Measurements from ENCODE around the gene MLN.

Gene MLN, protein sequence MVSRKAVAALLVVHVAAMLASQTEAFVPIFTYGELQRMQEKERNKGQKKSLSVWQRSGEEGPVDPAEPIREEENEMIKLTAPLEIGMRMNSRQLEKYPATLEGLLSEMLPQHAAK

DNA sequence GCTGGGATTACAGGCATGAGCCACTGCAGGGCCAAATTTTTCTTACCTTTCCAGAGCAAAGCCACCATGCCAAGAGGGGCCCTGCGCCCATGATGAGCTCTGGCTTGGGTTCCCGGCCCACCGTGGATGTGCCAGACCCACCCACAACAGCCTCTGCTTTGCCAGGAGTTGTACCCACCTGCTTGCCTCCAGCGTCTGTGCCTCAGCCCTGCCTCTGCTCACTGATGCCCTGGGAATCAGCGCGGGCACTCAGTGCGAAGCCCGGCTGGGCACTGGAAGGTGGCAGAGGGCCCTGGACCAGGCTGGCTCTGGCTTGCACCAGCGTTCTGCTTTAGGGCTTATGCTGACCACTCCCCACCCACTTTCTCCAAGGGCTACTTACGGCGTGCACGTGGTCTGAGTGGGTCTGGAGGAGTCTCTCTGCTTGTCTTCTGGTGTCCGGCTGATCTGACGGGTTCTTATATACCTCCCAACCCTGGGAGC lies at the start of gene MLN:
Gene MLN, minus strand, starts transcription at position 433 of the 483 bp plus-strand sequence. CDS start 2,840 bp downstream, outside the sequence.
- H3K27ac Mint-ChIP-seq = no peak within 1 kb of the TSS
- H3K4me3 Mint-ChIP-seq = no peak within 1 kb of the TSS
- no peaks in the 10 kb centered on the region for H3K9me3 Mint-ChIP-seq
- DNase-seq (ENCODE audit: low spot score in 2 of 2) = no peak
- no peaks in the 10 kb centered on the region for H3K36me3 Mint-ChIP-seq
- no peak for ATAC-seq
- peaks cover 19% of the 10 kb centered on the region for H3K4me1 Mint-ChIP-seq

DNA sequence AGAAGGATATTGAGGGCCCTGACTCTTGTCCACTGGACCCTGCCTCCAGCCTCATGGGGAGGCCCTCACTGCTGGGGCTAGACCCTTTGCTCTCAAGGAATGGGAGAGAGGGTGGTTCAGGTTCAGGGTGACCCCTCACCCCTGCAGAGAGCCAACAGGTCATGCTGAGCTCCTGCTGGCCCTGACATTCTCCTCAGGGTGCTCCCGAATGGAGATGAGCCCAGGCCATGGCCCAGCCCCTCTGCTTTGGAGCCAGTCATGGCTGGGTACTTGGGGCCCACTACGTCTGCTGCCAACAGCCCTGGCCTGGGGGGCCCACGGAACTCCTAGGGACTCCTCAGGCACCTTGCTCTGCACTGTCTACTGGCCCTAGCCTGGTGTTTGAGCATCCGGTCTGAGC lies 49.2 kb upstream of the MLN start:
- no peak overlapping the region for H3K27ac Mint-ChIP-seq
- DNase-seq (ENCODE audit: low spot score in 2 of 2) (no peak), ATAC-seq (no peak)
- no peak overlapping the region for H3K4me3 Mint-ChIP-seq
- H3K9me3 Mint-ChIP-seq = no peaks in the 10 kb centered on the region
- H3K4me1 Mint-ChIP-seq = peaks cover 38% of the 10 kb centered on the region
- no peaks in the 10 kb centered on the region for H3K36me3 Mint-ChIP-seq

DNA sequence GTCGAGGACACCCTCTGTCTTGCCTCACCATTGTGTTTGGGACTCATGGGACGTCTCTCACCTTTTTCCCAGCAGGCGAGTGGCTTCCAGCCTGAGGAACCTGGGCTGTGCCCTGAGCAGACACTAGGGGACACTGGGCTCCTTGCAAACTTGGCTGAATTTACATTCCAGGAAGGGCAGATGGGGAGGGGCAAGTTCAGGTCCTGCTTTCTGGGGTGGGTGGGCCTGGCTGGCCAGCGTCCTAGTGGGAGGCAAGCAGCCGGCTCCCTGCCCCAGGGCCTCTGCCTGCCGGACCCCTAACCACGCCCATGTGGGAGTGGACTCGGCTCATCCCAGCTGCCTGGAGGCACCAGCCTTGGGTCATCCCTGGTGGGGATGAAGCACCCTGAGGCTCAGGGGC lies 48.2 kb upstream of the MLN start:
- H3K27ac Mint-ChIP-seq = no peak overlapping the region
- no peak overlapping the region for H3K4me3 Mint-ChIP-seq
- DNase-seq (ENCODE audit: low spot score in 2 of 2) = no peak
- H3K9me3 Mint-ChIP-seq = no peaks in the 10 kb centered on the region
- ATAC-seq = no peak
- H3K36me3 Mint-ChIP-seq = no peaks in the 10 kb centered on the region
- peaks cover 27% of the 10 kb centered on the region for H3K4me1 Mint-ChIP-seq

DNA sequence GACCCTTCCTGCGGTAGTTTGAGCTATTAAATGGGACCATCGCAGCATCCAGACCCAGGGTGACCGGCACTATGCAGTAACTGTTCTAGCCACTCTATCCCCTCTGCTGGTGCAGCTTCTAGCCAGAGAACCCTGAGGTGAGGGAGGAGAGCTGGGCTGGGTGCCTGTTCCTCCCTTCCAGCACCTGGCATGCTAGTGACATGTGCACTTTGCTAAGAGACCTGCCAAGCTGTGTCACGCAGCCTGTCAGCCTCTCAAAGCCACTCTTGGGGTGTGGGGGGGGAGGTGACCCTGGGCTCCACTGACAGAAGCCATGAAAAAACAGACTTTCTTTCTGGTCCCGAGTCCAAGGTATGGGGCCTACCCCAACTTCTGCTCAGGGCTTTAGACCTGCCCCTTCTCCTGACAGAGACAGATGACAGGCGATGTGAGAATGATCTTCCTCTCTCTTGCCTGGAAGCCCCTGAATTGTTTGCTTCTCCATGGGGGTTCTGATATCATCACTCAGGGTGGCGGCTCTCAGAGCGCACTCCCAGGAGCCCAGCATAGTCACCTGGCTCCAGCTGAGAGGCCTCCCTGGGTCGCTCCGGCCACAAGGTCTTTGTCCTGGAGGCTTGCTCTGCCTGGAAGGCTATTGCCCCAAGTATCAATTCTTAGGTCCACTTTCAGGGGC lies 47.2 kb upstream of the MLN start:
- Mint-ChIP-seq H3K36me3 (no peaks in the 10 kb centered on the region), H3K4me1 (peaks cover 18% of the 10 kb centered on the region), H3K4me3 (no peak overlapping the region), H3K9me3 (no peaks in the 10 kb centered on the region), H3K27ac (no peak overlapping the region)
- DNase-seq (ENCODE audit: low spot score in 2 of 2) (no peak), ATAC-seq (no peak)

DNA sequence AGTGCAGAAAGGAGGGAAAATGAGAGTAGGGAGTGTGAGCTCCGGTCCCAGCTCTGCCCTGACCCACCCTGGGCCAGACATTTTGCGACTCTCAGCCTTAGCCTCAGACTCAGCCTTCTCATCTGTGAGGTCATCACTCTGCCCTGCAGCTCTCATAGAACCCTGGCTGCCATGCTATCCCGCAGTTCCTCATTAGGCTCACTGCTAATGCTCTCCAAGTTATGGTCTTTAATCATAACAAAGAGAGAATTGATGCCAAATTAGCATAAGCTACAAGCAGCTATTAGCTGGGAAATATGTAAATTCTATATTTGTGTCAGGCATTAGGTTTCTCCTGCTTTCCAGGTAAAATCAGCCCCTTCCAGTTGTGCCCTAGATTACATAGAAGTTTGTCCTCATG lies 46.5 kb upstream of the MLN start:
- H3K9me3 Mint-ChIP-seq = no peaks in the 10 kb centered on the region
- ATAC-seq = no peak
- no peak for DNase-seq (ENCODE audit: low spot score in 2 of 2)
- no peak overlapping the region for H3K4me3 Mint-ChIP-seq
- H3K27ac Mint-ChIP-seq = peak overlapping the region; percentile 74
- H3K36me3 Mint-ChIP-seq = no peaks in the 10 kb centered on the region
- peaks cover 11% of the 10 kb centered on the region for H3K4me1 Mint-ChIP-seq

DNA sequence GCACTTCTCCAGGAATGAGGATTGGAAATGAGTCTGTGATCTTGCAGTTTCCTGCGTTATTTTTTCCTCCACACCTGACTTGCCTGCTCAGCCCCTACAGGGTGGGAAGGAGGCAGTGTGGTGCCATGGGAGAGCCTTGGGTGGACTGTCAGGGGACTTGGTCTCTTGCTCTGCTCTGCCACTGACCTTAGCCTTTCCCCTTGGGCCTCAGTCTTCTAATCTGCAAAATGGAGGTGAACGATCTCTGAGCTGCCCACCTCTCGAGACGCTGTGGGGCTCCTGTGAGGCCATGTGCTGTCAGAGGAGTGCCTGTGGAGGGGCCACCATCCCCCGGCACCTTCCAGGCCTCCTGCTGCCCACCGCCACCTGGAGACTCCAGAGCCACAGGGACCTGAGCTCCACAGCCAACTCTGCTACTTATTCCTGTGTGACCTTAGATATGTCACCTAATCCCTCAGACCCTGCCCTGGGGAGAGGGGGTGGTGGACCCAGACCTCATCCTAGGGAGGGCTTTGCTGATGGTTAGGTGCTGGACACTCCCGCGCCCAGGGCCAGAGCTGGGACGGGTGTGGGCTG lies 45.8 kb upstream of the MLN start:
- ATAC-seq (no peak), DNase-seq (ENCODE audit: low spot score in 2 of 2) (no peak)
- H3K9me3 Mint-ChIP-seq = no peaks in the 10 kb centered on the region
- H3K36me3 Mint-ChIP-seq = no peaks in the 10 kb centered on the region
- peak overlapping the region; percentile 74 for H3K27ac Mint-ChIP-seq
- H3K4me1 Mint-ChIP-seq = peaks cover 8% of the 10 kb centered on the region
- no peak overlapping the region for H3K4me3 Mint-ChIP-seq

DNA sequence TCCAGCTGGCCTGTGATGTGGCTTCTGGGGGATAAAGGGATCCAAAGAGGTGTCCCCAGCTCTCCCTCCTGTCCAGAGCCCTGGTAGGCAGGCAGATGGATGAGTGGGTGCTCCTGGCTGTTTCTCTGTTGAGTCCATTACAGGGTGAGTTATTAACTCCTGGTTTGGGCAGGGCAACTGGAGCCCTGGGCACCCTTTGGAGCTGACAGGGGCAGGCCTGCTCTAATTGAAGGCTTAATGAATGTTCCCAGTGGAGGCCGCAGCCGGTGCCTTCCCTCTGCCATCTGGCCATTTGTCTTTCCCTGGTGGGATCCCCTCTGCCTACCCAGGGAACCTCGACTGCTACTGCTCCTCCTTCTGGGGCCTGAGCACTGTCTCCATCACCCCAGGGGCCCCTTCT lies 44.7 kb upstream of the MLN start:
- ATAC-seq (no peak), DNase-seq (ENCODE audit: low spot score in 2 of 2) (no peak)
- Mint-ChIP-seq H3K9me3 (no peaks in the 10 kb centered on the region), H3K27ac (peak overlapping the region; percentile 56), H3K4me3 (no peak overlapping the region), H3K4me1 (peaks cover 5% of the 10 kb centered on the region), H3K36me3 (no peaks in the 10 kb centered on the region)

DNA sequence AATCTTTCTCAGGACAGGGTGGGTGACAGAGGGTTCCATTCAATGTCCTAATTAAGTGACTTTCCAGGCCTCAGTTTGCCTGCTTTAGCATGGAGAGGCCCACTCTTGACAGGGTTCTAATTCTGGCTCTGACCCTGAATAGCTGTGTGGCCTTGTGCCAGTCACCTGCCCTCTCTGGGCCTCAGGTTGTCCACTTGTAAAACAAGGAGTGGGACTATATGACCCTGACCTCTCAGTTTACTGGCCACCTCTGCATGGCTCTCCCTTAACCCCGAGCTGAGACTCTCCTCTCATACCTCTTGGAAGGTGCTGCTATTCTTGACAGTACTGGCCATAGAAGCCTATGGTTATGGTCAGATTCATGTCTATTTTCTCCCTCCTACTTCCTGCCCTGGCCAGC lies 44.1 kb upstream of the MLN start:
- DNase-seq (ENCODE audit: low spot score in 2 of 2) (no peak), ATAC-seq (no peak)
- Mint-ChIP-seq H3K27ac (peak overlapping the region; percentile 56), H3K36me3 (no peaks in the 10 kb centered on the region), H3K9me3 (no peaks in the 10 kb centered on the region), H3K4me3 (no peak overlapping the region), H3K4me1 (peaks cover 5% of the 10 kb centered on the region)

DNA sequence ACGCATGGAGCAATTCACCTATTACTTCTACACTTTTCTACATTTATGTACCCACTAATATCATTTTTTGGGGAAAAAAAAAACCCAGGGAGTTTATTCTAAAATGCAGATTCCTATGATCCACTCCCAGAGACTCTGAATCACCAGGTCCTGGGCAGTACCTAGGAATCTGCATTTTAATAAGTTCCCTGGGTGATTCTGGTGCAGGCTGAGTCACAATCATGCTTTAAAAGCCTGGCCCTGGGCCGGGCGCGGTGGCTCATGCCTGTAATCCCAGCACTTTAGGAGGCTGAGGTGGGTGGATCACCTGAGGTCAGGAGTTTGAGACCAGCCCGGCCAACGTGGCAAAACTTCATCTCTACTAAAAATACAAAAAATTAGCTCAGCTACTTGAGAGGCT lies 43.3 kb upstream of the MLN start:
- H3K36me3 Mint-ChIP-seq = no peaks in the 10 kb centered on the region
- no peaks in the 10 kb centered on the region for H3K9me3 Mint-ChIP-seq
- ATAC-seq (no peak), DNase-seq (ENCODE audit: low spot score in 2 of 2) (no peak)
- no peak overlapping the region for H3K4me3 Mint-ChIP-seq
- H3K27ac Mint-ChIP-seq = no peak overlapping the region
- H3K4me1 Mint-ChIP-seq = peaks cover 5% of the 10 kb centered on the region

DNA sequence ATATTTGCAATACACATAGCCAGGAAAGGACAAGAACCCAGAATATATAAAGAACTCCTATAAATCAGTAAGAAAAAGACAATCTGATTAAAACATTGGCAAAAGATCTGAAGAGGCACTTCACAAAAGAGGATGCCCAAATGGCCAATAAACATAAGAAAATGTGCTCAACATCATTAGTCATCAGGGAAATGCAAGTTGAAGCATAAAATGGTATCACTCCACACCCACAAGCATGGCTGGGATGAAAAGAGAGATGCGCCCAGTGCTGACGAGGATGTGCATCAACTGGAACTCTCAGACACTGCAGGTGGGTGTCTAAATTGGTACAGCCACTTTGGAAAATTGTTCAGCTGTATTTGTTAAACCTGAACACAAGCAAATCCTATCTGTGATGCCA lies 42.4 kb upstream of the MLN start:
- DNase-seq (ENCODE audit: low spot score in 2 of 2) (no peak), ATAC-seq (no peak)
- no peak overlapping the region for H3K4me3 Mint-ChIP-seq
- no peaks in the 10 kb centered on the region for H3K36me3 Mint-ChIP-seq
- peaks cover 5% of the 10 kb centered on the region for H3K4me1 Mint-ChIP-seq
- no peaks in the 10 kb centered on the region for H3K9me3 Mint-ChIP-seq
- no peak overlapping the region for H3K27ac Mint-ChIP-seq

DNA sequence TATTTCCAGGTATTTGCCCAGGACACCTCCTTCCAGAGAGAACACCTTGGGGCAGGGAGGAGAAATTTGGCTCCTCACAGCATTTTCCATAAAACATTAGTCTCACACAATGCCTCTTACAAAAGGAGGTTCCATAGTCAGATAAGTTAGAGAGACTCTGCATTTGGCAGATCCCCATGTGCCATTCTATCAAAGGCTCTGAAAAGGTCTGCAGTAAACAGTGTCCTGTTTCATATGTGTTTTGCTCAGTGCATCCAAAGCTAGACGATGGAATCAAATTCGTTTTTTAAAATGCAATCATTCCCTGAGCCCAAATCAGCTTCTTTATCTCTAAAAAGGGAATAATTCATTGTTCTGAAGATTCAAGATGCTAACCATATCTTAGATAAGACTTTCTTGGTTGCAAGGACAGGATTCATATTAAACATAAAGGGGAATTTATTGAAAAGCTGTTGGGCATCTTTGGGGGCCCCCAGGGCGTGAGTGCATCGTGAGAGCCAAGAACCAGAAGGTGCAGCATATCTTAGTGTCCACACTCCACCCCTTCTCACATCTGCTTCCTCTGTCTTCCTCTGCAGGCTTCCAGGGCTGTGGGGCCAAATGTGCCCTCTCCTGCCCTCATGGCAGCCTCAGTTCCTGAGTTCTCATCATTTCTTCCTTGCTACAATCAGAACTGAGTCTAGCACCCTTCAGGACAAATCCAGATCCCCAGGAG lies 41.4 kb upstream of the MLN start:
- no peaks in the 10 kb centered on the region for H3K9me3 Mint-ChIP-seq
- H3K4me3 Mint-ChIP-seq = no peak overlapping the region
- H3K4me1 Mint-ChIP-seq = peaks cover 10% of the 10 kb centered on the region
- DNase-seq (ENCODE audit: low spot score in 2 of 2) = no peak
- H3K36me3 Mint-ChIP-seq = no peaks in the 10 kb centered on the region
- no peak overlapping the region for H3K27ac Mint-ChIP-seq
- ATAC-seq = no peak

DNA sequence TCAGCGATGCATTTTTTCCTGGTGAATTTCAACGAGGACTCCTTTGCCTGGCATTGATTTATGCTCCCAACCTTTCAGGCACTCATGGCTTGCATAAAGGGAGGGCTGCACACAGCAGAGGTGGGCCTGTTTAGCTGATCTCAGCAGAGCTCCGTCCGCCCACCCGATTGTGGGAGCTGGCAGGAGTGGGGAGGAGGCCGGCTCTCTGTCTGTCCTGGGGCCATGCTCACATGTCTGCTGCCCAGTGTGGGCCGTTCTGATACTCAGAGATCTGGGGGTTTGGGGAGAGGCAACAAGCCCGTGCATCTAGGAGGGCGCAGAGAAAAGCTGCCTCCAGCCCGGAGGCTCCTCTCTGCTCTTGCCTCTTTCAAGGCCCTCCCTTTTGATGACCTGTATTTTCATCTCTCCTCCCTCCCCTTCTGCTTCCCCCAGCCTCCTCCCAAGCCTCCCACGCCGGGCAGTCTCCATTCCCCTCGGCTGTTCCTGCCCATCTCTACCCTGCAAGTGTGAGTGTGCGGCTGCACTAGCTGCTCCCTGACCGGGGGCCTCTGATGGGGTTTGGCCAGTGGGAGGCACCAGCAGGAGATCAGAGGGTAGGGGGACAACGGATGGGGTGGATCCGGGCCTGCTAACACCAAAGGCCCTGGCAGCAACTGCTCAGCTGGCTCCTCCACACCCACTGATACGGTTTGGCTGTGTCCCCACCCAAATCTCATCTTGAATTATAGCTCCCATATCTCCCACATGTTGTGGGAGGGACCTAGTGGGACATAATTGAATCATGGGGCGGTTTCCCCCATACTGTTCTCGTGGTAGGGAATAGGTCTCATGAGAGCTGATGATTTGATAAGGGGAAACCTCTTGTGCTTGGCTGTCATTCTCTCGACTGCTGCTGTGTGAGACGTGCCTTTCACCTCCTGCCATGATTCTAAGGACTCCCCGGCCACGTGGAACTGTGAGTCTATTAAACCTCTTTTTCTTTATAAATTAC lies 39.6 kb upstream of the MLN start:
- Mint-ChIP-seq H3K36me3 (no peaks in the 10 kb centered on the region), H3K9me3 (no peaks in the 10 kb centered on the region), H3K27ac (no peak overlapping the region), H3K4me1 (peaks cover 27% of the 10 kb centered on the region), H3K4me3 (no peak overlapping the region)
- ATAC-seq (no peak), DNase-seq (ENCODE audit: low spot score in 2 of 2) (no peak)

DNA sequence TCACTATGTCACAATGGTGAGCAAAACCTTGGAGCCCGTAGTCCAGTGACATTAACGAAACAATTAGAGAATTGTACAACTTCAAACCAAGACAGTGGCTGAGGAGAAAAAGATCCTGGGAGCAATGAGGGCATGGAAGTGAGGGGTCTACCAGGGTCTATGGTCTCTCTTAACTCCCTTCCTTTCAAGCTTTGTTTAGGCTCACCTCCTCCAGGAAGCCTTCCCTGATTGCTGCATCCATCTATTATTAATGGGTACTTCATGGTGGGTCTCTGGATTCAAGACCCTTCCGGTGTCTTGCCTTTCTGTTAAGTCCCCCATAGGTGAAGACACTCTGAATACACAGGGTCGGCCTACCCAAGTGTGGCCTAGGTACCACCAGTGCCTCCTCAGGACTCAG lies 38.1 kb upstream of the MLN start:
- peaks cover 27% of the 10 kb centered on the region for H3K4me1 Mint-ChIP-seq
- peaks cover 5% of the 10 kb centered on the region for H3K36me3 Mint-ChIP-seq
- H3K4me3 Mint-ChIP-seq = no peak overlapping the region
- H3K27ac Mint-ChIP-seq = no peak overlapping the region
- H3K9me3 Mint-ChIP-seq = peaks cover 6% of the 10 kb centered on the region
- ATAC-seq = no peak
- DNase-seq (ENCODE audit: low spot score in 2 of 2) = no peak

DNA sequence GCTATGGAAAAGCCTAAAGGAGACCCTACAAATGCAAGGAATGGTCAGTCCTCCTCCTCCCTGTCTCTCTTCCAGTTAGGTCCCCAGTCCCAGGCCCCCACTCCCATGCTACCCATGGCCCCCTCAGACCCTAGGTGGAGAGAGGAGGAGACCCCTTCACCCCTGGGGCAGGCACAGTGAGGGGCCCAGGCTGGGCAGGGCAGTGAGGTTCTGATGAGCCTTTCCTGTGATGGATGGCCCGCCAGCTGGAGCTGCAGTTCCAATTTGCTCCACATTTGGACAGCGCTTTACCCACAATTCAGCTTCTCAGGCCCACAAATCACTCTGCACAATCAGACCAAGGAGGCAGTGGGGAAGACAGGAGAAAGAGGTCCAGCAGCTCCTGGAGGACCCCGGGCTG lies 37.3 kb upstream of the MLN start:
- Mint-ChIP-seq H3K4me1 (peaks cover 27% of the 10 kb centered on the region), H3K4me3 (no peak overlapping the region), H3K36me3 (peaks cover 5% of the 10 kb centered on the region), H3K27ac (peak overlapping the region; percentile 20), H3K9me3 (peaks cover 6% of the 10 kb centered on the region)
- no peak for ATAC-seq
- no peak for DNase-seq (ENCODE audit: low spot score in 2 of 2)

All from stimulated activated effector memory CD8-positive, alpha-beta T cell treated with anti-CD3 and anti-CD28 coated beads, Interleukin-12 subunit alpha, Interleukin-12 subunit beta, amount 100 ng/mL, for 72 hours (primary cell).